ENCODE results near the gene FBF1.
"Not testable (repeated sequence)": the region's sequence is repeated elsewhere in the genome, so short reads cannot be mapped to it uniquely, and the experiment has no call there.

FBF1 gene

GRCh38 chr17:75872434-75873351 lies 68.1 kb downstream of the FBF1 start:
- Histone ChIP-seq H4K20me1 (ENCODE audit: insufficient read depth, low read length, poor library complexity, severe bottlenecking) (no peaks in the 10 kb centered on the region), H3K4me2 (ENCODE audit: low read depth, low read length, poor library complexity, severe bottlenecking) (peak overlapping the region; percentile 7), H3F3A (ENCODE audit: low read depth) (no peaks in the 10 kb centered on the region), H3K27me3 (ENCODE audit: insufficient read depth, low read length, poor library complexity, severe bottlenecking) (no peaks in the 10 kb centered on the region), H3K9me2 (replicated peaks; ENCODE audit: low read depth, low read length) (no peaks in the 10 kb centered on the region), H3K4me1 (ENCODE audit: insufficient read depth, low read length, poor library complexity, severe bottlenecking) (peaks cover 33% of the 10 kb centered on the region), H3K4me3 (ENCODE audit: low read length, poor library complexity, severe bottlenecking) (no peak overlapping the region), H3K9me3 (ENCODE audit: insufficient read depth, low read depth, low read length) (no peaks in the 10 kb centered on the region), H3K36me3 (ENCODE audit: insufficient read depth, low read length) (no peaks in the 10 kb centered on the region), H2AFZ (ENCODE audit: low read length) (no peak overlapping the region; the same call in 1 of the 2 replicates), H3K79me2 (ENCODE audit: insufficient read depth, low read length) (peaks cover 16% of the 10 kb centered on the region), H3K9ac (ENCODE audit: low read depth, low read length, poor library complexity, severe bottlenecking) (peak overlapping the region; percentile 54)
- TF ChIP-seq EZH2phosphoT487 (IDR thresholded peaks at IDR 0.05; ENCODE audit: borderline replicate concordance), result no peak
- no peak for TF ChIP-seq CTCF (conservative IDR thresholded peaks at IDR 0.05; ENCODE audit: low read length)

- not testable (repeated sequence) for H3K36me3 ChIP-seq (ENCODE audit: insufficient read depth, low read length); H3K79me2 ChIP-seq (ENCODE audit: insufficient read depth, low read length); H3K9me2 ChIP-seq (replicated peaks; ENCODE audit: low read depth, low read length); H3F3A ChIP-seq (ENCODE audit: low read depth); H2AFZ ChIP-seq (ENCODE audit: low read length); H3K9me3 ChIP-seq (ENCODE audit: insufficient read depth, low read depth, low read length); H3K4me3 ChIP-seq (ENCODE audit: low read length, poor library complexity, severe bottlenecking); H3K9ac ChIP-seq (ENCODE audit: low read depth, low read length, poor library complexity, severe bottlenecking); H3K4me2 ChIP-seq (ENCODE audit: low read depth, low read length, poor library complexity, severe bottlenecking); H4K20me1 ChIP-seq (ENCODE audit: insufficient read depth, low read length, poor library complexity, severe bottlenecking); H3K27me3 ChIP-seq (ENCODE audit: insufficient read depth, low read length, poor library complexity, severe bottlenecking)
- peaks cover 19% of the 10 kb centered on the region for H3K4me1 ChIP-seq (ENCODE audit: insufficient read depth, low read length, poor library complexity, severe bottlenecking)
Measured at GRCh38 chr17:75870228-75870627, 70.6 kb downstream of the FBF1 start.

GRCh38 chr17:75869282-75870141 lies 71.3 kb downstream of the FBF1 start:
- no peak overlapping the region for H3K4me2 ChIP-seq (ENCODE audit: low read depth, low read length, poor library complexity, severe bottlenecking)
- H3K4me3 ChIP-seq (ENCODE audit: low read length, poor library complexity, severe bottlenecking), result no peak overlapping the region

GRCh38 chr17:75868730-75869281 lies 72.0 kb downstream of the FBF1 start:
- H3K79me2 ChIP-seq (ENCODE audit: insufficient read depth, low read length); H4K20me1 ChIP-seq (ENCODE audit: insufficient read depth, low read length, poor library complexity, severe bottlenecking); H3K36me3 ChIP-seq (ENCODE audit: insufficient read depth, low read length); H3K4me2 ChIP-seq (ENCODE audit: low read depth, low read length, poor library complexity, severe bottlenecking); H2AFZ ChIP-seq (ENCODE audit: low read length); H3K9me3 ChIP-seq (ENCODE audit: insufficient read depth, low read depth, low read length); H3K9ac ChIP-seq (ENCODE audit: low read depth, low read length, poor library complexity, severe bottlenecking); H3K4me3 ChIP-seq (ENCODE audit: low read length, poor library complexity, severe bottlenecking); H3K9me2 ChIP-seq (replicated peaks; ENCODE audit: low read depth, low read length); H3K27me3 ChIP-seq (ENCODE audit: insufficient read depth, low read length, poor library complexity, severe bottlenecking); H3F3A ChIP-seq (ENCODE audit: low read depth): not testable (repeated sequence)
- peaks cover 26% of the 10 kb centered on the region for H3K4me1 ChIP-seq (ENCODE audit: insufficient read depth, low read length, poor library complexity, severe bottlenecking)

More at GRCh38 chr17:75869282-75870141, 71.3 kb downstream of the FBF1 start:
- Histone ChIP-seq H3K36me3 (ENCODE audit: insufficient read depth, low read length) (no peaks in the 10 kb centered on the region), H3K9me2 (replicated peaks; ENCODE audit: low read depth, low read length) (no peaks in the 10 kb centered on the region), H3K27me3 (ENCODE audit: insufficient read depth, low read length, poor library complexity, severe bottlenecking) (no peaks in the 10 kb centered on the region), H3K4me1 (ENCODE audit: insufficient read depth, low read length, poor library complexity, severe bottlenecking) (peaks cover 19% of the 10 kb centered on the region), H4K20me1 (ENCODE audit: insufficient read depth, low read length, poor library complexity, severe bottlenecking) (no peaks in the 10 kb centered on the region), H3K79me2 (ENCODE audit: insufficient read depth, low read length) (peaks cover 2% of the 10 kb centered on the region; the same call in 1 of the 2 replicates), H3F3A (ENCODE audit: low read depth) (no peaks in the 10 kb centered on the region), H3K9ac (ENCODE audit: low read depth, low read length, poor library complexity, severe bottlenecking) (no peak overlapping the region), H2AFZ (ENCODE audit: low read length) (no peak overlapping the region), H3K9me3 (ENCODE audit: insufficient read depth, low read depth, low read length) (no peaks in the 10 kb centered on the region)
- TF ChIP-seq CTCF (conservative IDR thresholded peaks at IDR 0.05; ENCODE audit: low read length) (no peak), EZH2phosphoT487 (IDR thresholded peaks at IDR 0.05; ENCODE audit: borderline replicate concordance) (no peak)

- not testable (repeated sequence) for H3K9me2 ChIP-seq (replicated peaks; ENCODE audit: low read depth, low read length); H3K4me3 ChIP-seq (ENCODE audit: low read length, poor library complexity, severe bottlenecking); H3K79me2 ChIP-seq (ENCODE audit: insufficient read depth, low read length); H3F3A ChIP-seq (ENCODE audit: low read depth); H3K9me3 ChIP-seq (ENCODE audit: insufficient read depth, low read depth, low read length); H3K36me3 ChIP-seq (ENCODE audit: insufficient read depth, low read length); H3K27me3 ChIP-seq (ENCODE audit: insufficient read depth, low read length, poor library complexity, severe bottlenecking); H4K20me1 ChIP-seq (ENCODE audit: insufficient read depth, low read length, poor library complexity, severe bottlenecking); H2AFZ ChIP-seq (ENCODE audit: low read length)
- Histone ChIP-seq H3K9ac (ENCODE audit: low read depth, low read length, poor library complexity, severe bottlenecking) (peak overlapping the region; percentile 34), H3K4me2 (ENCODE audit: low read depth, low read length, poor library complexity, severe bottlenecking) (peak overlapping the region; percentile 56), H3K4me1 (ENCODE audit: insufficient read depth, low read length, poor library complexity, severe bottlenecking) (peaks cover 17% of the 10 kb centered on the region)
Measured at GRCh38 chr17:75865404-75866188, 75.2 kb downstream of the FBF1 start.
